ENCODE results near the gene ROR1.

ROR1 gene

GRCh38 chr1:63870152-63870551 is 96.3 kb downstream of the ROR1 start:
- DNase-seq (ENCODE audit: low spot score): no peak
- TF ChIP-seq CTCF (IDR thresholded peaks at IDR 0.05; ENCODE audit: borderline replicate concordance, control extremely low read depth, extremely low read depth, insufficient read depth, missing control alignments): no peak
- in situ Hi-C loops (cut with MboI; ENCODE audit: low sequenced_read_pairs, unreplicated experiment): no loop called here

GRCh38 chr1:63871463-63871862 is 97.6 kb downstream of the ROR1 start:
- in situ Hi-C loops (cut with MboI; ENCODE audit: low sequenced_read_pairs, unreplicated experiment): no loop called here
- no peak for TF ChIP-seq CTCF (IDR thresholded peaks at IDR 0.05; ENCODE audit: borderline replicate concordance, control extremely low read depth, extremely low read depth, insufficient read depth, missing control alignments)
- no peak for DNase-seq (ENCODE audit: low spot score)

GRCh38 chr1:63873751-63874150 is 99.9 kb downstream of the ROR1 start:
- no peak for DNase-seq (ENCODE audit: low spot score)
- in situ Hi-C loops (cut with MboI; ENCODE audit: low sequenced_read_pairs, unreplicated experiment): no loop called here
- TF ChIP-seq CTCF (IDR thresholded peaks at IDR 0.05; ENCODE audit: borderline replicate concordance, control extremely low read depth, extremely low read depth, insufficient read depth, missing control alignments): no peak

- no peak for DNase-seq (ENCODE audit: low spot score)
- in situ Hi-C loops (cut with MboI; ENCODE audit: low sequenced_read_pairs, unreplicated experiment): no loop called here
- no peak for TF ChIP-seq CTCF (IDR thresholded peaks at IDR 0.05; ENCODE audit: borderline replicate concordance, control extremely low read depth, extremely low read depth, insufficient read depth, missing control alignments)
Observed at GRCh38 chr1:63874278-63874880, 100.6 kb downstream of the ROR1 start.

- TF ChIP-seq CTCF (IDR thresholded peaks at IDR 0.05; ENCODE audit: borderline replicate concordance, control extremely low read depth, extremely low read depth, insufficient read depth, missing control alignments): no peak
- in situ Hi-C loops (cut with MboI; ENCODE audit: low sequenced_read_pairs, unreplicated experiment): no loop called here
- DNase-seq (ENCODE audit: low spot score): no peak
Observed at GRCh38 chr1:63875636-63876035, 101.8 kb downstream of the ROR1 start.

- TF ChIP-seq CTCF (IDR thresholded peaks at IDR 0.05; ENCODE audit: borderline replicate concordance, control extremely low read depth, extremely low read depth, insufficient read depth, missing control alignments): no peak
- DNase-seq (ENCODE audit: low spot score): no peak
- in situ Hi-C loops (cut with MboI; ENCODE audit: low sequenced_read_pairs, unreplicated experiment): no loop called here
Observed at GRCh38 chr1:63877021-63877767, 103.4 kb downstream of the ROR1 start.
